GM12878 (cell line): ENCODE data around the gene SLF2. TPM values are rescaled to one million over a fixed set of nuclear protein-coding genes. Genes with fewer than 3 reads are reported as not detected.

ENCODE experiments used
- ASH2L ChIP-seq: fragments of 300-600, 200-600 bp; sonication (generic); IDR thresholded peaks from 2 replicates; pipeline ENCODE4 v1.6.1; 2017; ENCODE audit warnings: low read depth, mild to moderate bottlenecking, borderline replicate concordance
- BMI1 ChIP-seq: fragments of 450-650 bp; IDR thresholded peaks from 2 replicates; pipeline ENCODE4 v1.6.1; 2016; ENCODE audit warnings: mild to moderate bottlenecking, moderate library complexity, borderline replicate concordance
- CEBPB ChIP-seq, 2 experiments: fragments of 150-350 bp in 1 of 2; IDR thresholded peaks; 2 replicates each; pipeline ENCODE4 v1.6.1; 2012 to 2014; ENCODE audit warnings: low read depth in 2 of 2, low read length in 2 of 2, borderline replicate concordance in 1 of 2, inconsistent platforms in 1 of 2
- CHD4 ChIP-seq: fragments of 200-600 bp; sonication (generic); IDR thresholded peaks from 2 replicates; pipeline ENCODE4 v1.6.1; 2016; ENCODE audit warnings: mild to moderate bottlenecking
- ESRRA ChIP-seq: IDR thresholded peaks from 2 replicates; pipeline ENCODE4 v1.6.1; 2012; ENCODE audit warnings: mild to moderate bottlenecking, low read length, improper control_type of control experiment
- ETV6 ChIP-seq, 2 experiments: fragments of 450-650 bp in 1 of 2; IDR thresholded peaks in 1 of 2; conservative IDR thresholded peaks in 1 of 2; 2 replicates each; pipeline ENCODE4 v1.6.1; 2014; ENCODE audit warnings: antibody characterized with exemption in 1 of 2, borderline replicate concordance in 1 of 2, low read depth in 1 of 2, mild to moderate bottlenecking in 1 of 2, moderate library complexity in 1 of 2
- HCFC1 ChIP-seq: fragments of 150-350 bp; IDR thresholded peaks from 2 replicates; pipeline ENCODE4 v1.6.1; 2014; ENCODE audit warnings: low read length
- KLF5 ChIP-seq: fragments of 450-650 bp; IDR thresholded peaks from 2 replicates; pipeline ENCODE4 v1.6.1; 2014; ENCODE audit warnings: mild to moderate bottlenecking; ENCODE audit not compliant: partially characterized antibody
- MTA3 ChIP-seq: IDR thresholded peaks from 2 replicates; pipeline ENCODE4 v1.6.1; 2012; ENCODE audit warnings: low read length, inconsistent platforms, borderline replicate concordance
- POLR2AphosphoS2 ChIP-seq: IDR thresholded peaks from 2 replicates; pipeline ENCODE4 v1.6.1; 2011; ENCODE audit warnings: low read depth, mild to moderate bottlenecking, low read length, improper control_type of control experiment, moderate library complexity
- RELA ChIP-seq: fragments of 450-650 bp; IDR thresholded peaks from 2 replicates; pipeline ENCODE4 v1.8.0; 2014; ENCODE audit warnings: borderline replicate concordance; ENCODE audit not compliant: partially characterized antibody
- SMAD1 ChIP-seq: fragments of 450-650 bp; IDR thresholded peaks from 2 replicates; pipeline ENCODE4 v1.6.1; 2018; ENCODE audit warnings: mild to moderate bottlenecking, low read depth; ENCODE audit not compliant: partially characterized antibody
- SMAD5 ChIP-seq: IDR thresholded peaks from 2 replicates; pipeline ENCODE4 v1.6.1; 2016; ENCODE audit warnings: antibody characterized with exemption, low read depth
- SUPT20H ChIP-seq: IDR thresholded peaks from 2 replicates; pipeline ENCODE4 v1.6.1; 2011; ENCODE audit warnings: low read depth, mild to moderate bottlenecking, low read length, moderate library complexity, borderline replicate concordance; ENCODE audit not compliant: control insufficient read depth
- TAF1 ChIP-seq: IDR thresholded peaks from 2 replicates; pipeline ENCODE4 v1.6.1; 2011; ENCODE audit warnings: mild to moderate bottlenecking, low read depth, low read length, borderline replicate concordance
- TCF7 ChIP-seq: IDR thresholded peaks from 2 replicates; pipeline ENCODE4 v1.6.1; 2014; ENCODE audit warnings: antibody characterized with exemption, borderline replicate concordance
- ZNF217 ChIP-seq: fragments of 450-650 bp; IDR thresholded peaks from 2 replicates; pipeline ENCODE4 v1.6.1; 2017; ENCODE audit warnings: antibody characterized with exemption, mild to moderate bottlenecking
- ZNF24 ChIP-seq: fragments of 450-650 bp; IDR thresholded peaks from 2 replicates; pipeline ENCODE4 v1.6.1; 2017; ENCODE audit warnings: antibody characterized with exemption, mild to moderate bottlenecking
- ZNF274 ChIP-seq: IDR thresholded peaks from one replicate; pipeline ENCODE4 v1.8.0; 2011; ENCODE audit not compliant: insufficient read length, insufficient read depth
- polyA plus RNA-seq, 11 experiments: library from polyadenylated mRNA; depleted of rRNA in 4 of 11; unstranded in 6 of 11; stranded (reverse) in 5 of 11; fragments of >200 nt; fragmentation: Nextera tagmentation in 4 of 11; fragmentation: Illumina TruSeq in 1 of 11; extraction: Ambion mirVana in 4 of 11; extraction: Trizol in 1 of 11; gene quantifications; 1 replicate in 1 of 11; 2 replicates in 10 of 11; pipeline versions ENCODE4 v1.2.1 to v1.2.3, GENCODE V29; 2011 to 2016; ENCODE audit warnings: inconsistent platforms in 2 of 11, missing spikeins in 2 of 11, low read depth in 1 of 11
- total RNA-seq, 4 experiments: library from RNA; depleted of rRNA in 3 of 4; stranded (reverse); fragments of >200 nt in 3 of 4; fragmentation: Illumina TruSeq in 1 of 4; extraction: Trizol in 1 of 4; gene quantifications; 2 replicates each; pipeline versions ENCODE4 v1.2.1 to v1.2.3, GENCODE V29; 2013 to 2021
- TF ChIP-seq, protein P1 (sequence below): fragments of 450-650 bp; formaldehyde crosslinking; IDR thresholded peaks from 2 replicates; pipeline ENCODE4 v1.4.0; 2022; ENCODE audit warnings: mild to moderate bottlenecking, moderate library complexity
- TF ChIP-seq, protein P2 (sequence below): IDR thresholded peaks from 2 replicates; pipeline ENCODE4 v1.6.1; 2012; ENCODE audit warnings: low read depth, low read length, improper control_type of control experiment
- TF ChIP-seq, protein P3 (sequence below): fragments of 450-650 bp; IDR thresholded peaks from 2 replicates; pipeline ENCODE4 v1.6.1; 2016; ENCODE audit warnings: mild to moderate bottlenecking
- TF ChIP-seq, protein P4 (sequence below): IDR thresholded peaks from 2 replicates; pipeline ENCODE4 v1.6.1; 2012; ENCODE audit warnings: low read depth, low read length, improper control_type of control experiment
- TF ChIP-seq, protein P5 (sequence below): IDR thresholded peaks from 2 replicates; pipeline ENCODE4 v1.6.1; 2011; ENCODE audit warnings: borderline replicate concordance, low read depth, mild to moderate bottlenecking, moderate library complexity, low read length; ENCODE audit not compliant: insufficient read depth, poor library complexity, severe bottlenecking

SLF2 gene
- total and polyA plus RNA-seq, 10 of the 15 experiments (the other 5 are each of a cell fraction or from before 2014, with no cell fraction given) = 3.0 to 25.2 (median 17.9) TPM

DNA sequence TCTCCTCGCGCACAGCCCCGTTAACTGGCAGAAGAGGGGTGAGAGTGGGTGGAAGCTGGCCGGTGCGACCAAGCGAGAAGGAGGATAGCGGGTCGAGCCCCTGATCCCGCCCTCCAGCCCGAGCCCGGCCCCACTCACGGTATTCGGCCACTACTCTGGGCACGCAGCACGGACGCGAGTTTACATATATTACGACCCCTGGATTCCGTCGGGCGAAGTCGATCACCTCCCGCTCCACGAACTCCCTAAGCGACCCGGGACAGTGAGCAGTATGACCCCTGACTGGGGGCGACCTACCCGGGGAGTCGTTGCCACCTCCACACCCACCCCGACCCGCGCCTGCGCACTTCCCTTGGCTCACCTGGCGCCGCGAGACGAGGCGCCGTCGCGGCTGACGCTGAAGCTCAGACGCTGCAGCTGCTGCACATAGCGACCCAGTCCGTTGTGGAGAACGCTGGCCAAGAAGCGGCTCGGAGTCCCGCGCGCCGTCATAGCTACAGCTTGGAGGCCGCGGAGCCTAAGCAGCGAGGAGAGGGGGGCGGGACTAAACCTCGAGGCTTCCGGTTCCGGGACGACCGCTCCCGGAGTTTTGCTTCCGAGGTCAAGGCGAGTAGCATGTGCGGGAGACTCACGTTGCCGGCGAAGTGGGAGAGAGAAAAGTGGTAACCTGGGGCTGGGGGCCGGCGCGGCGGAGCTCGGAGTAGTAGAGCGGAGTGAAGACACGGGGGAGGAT lies 74.4 kb downstream of the SLF2 start, which contains the start of the genes MRPL43 and TWNK (continued):
- TF ChIP-seq, protein P1, sequence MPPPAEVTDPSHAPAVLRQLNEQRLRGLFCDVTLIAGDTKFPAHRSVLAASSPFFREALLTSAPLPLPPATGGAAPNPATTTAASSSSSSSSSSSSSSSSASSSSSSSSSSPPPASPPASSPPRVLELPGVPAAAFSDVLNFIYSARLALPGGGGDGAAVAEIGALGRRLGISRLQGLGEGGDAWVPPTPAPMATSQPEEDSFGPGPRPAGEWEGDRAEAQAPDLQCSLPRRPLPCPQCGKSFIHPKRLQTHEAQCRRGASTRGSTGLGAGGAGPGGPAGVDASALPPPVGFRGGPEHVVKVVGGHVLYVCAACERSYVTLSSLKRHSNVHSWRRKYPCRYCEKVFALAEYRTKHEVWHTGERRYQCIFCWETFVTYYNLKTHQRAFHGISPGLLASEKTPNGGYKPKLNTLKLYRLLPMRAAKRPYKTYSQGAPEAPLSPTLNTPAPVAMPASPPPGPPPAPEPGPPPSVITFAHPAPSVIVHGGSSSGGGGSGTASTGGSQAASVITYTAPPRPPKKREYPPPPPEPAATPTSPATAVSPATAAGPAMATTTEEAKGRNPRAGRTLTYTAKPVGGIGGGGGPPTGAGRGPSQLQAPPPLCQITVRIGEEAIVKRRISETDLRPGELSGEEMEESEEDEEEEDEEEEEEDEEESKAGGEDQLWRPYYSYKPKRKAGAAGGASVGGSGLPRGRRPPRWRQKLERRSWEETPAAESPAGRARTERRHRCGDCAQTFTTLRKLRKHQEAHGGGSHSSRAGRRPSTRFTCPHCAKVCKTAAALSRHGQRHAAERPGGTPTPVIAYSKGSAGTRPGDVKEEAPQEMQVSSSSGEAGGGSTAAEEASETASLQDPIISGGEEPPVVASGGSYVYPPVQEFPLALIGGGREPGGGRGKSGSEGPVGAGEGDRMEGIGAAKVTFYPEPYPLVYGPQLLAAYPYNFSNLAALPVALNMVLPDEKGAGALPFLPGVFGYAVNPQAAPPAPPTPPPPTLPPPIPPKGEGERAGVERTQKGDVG (CRISPR knock-in tag) = no peak
- TF ChIP-seq ZNF217 (no peak), BMI1 (no peak), ASH2L (peak; percentile 83; the same call in 1 of the 2 replicates), CEBPB (IDR thresholded peaks at IDR 0.05; ENCODE audit: borderline replicate concordance in 1 of 2, low read depth in 2 of 2, low read length in 2 of 2) (no peak), SUPT20H (no peak), ZNF274 (no peak), HCFC1 (peak; percentile 63), MTA3 (no peak), CHD4 (no peak), POLR2AphosphoS2 (no peak), SMAD5 (peak; percentile 78), RELA (peak; percentile 17), TCF7 (no peak), ZNF24 (no peak), ETV6 (conservative IDR thresholded peaks at IDR 0.05 in 1 of 2, IDR thresholded peaks at IDR 0.05 in 1 of 2; ENCODE audit: borderline replicate concordance in 1 of 2, low read depth in 1 of 2) (no peak), KLF5 (peak; percentile 65), TAF1 (peak; percentile 68), ESRRA (no peak), SMAD1 (no peak)
- TF ChIP-seq, protein P2, sequence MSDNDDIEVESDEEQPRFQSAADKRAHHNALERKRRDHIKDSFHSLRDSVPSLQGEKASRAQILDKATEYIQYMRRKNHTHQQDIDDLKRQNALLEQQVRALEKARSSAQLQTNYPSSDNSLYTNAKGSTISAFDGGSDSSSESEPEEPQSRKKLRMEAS = peak; percentile 97
- TF ChIP-seq, protein P3, sequence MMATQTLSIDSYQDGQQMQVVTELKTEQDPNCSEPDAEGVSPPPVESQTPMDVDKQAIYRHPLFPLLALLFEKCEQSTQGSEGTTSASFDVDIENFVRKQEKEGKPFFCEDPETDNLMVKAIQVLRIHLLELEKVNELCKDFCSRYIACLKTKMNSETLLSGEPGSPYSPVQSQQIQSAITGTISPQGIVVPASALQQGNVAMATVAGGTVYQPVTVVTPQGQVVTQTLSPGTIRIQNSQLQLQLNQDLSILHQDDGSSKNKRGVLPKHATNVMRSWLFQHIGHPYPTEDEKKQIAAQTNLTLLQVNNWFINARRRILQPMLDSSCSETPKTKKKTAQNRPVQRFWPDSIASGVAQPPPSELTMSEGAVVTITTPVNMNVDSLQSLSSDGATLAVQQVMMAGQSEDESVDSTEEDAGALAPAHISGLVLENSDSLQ = peak; percentile 66; the same call in 1 of the 2 replicates
- TF ChIP-seq, protein P4, sequence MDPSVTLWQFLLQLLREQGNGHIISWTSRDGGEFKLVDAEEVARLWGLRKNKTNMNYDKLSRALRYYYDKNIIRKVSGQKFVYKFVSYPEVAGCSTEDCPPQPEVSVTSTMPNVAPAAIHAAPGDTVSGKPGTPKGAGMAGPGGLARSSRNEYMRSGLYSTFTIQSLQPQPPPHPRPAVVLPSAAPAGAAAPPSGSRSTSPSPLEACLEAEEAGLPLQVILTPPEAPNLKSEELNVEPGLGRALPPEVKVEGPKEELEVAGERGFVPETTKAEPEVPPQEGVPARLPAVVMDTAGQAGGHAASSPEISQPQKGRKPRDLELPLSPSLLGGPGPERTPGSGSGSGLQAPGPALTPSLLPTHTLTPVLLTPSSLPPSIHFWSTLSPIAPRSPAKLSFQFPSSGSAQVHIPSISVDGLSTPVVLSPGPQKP = peak; percentile 87
- TF ChIP-seq, protein P5, sequence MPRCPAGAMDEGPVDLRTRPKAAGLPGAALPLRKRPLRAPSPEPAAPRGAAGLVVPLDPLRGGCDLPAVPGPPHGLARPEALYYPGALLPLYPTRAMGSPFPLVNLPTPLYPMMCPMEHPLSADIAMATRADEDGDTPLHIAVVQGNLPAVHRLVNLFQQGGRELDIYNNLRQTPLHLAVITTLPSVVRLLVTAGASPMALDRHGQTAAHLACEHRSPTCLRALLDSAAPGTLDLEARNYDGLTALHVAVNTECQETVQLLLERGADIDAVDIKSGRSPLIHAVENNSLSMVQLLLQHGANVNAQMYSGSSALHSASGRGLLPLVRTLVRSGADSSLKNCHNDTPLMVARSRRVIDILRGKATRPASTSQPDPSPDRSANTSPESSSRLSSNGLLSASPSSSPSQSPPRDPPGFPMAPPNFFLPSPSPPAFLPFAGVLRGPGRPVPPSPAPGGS = no peak
